WTC11 (cell line): ENCODE data around the gene PPFIBP2. TPM values are rescaled to one million over a fixed set of nuclear protein-coding genes. Genes with fewer than 3 reads are reported as not detected.

Experiments used
- ATAC-seq: fragments of 200-7000 bp; cut with Tn5 transposase; 2 replicates; pipeline ENCODE4 v1.10.0; 2021; ENCODE audit warnings: mild to moderate bottlenecking, moderate library complexity
- CTCF ChIA-PET: fragments of 300-600 bp; sonication (Branson Sonifier 250); formaldehyde crosslinking; loops from one replicate; lab custom pipeline; 2021; ENCODE audit warnings: antibody characterized with exemption; lab: Charles Lee
- POLR2A ChIA-PET: fragments of 350-600 bp; sonication (Branson Sonifier 250); formaldehyde crosslinking; loops from one replicate; lab custom pipeline; 2021; ENCODE audit warnings: antibody characterized with exemption; lab: Charles Lee
- DNase-seq: peaks from one replicate; pipeline ENCODE4 v3.0.0; 2021; ENCODE audit warnings: low spot score
- H3K27ac Mint-ChIP-seq: 2 replicates; pipeline ENCODE4 v1.8.0; 2021; ENCODE audit warnings: mixed read lengths
- H3K27me3 Mint-ChIP-seq: 2 replicates; pipeline ENCODE4 v1.8.0; 2021; ENCODE audit warnings: low read depth, mild to moderate bottlenecking, moderate library complexity, mixed read lengths
- H3K36me3 Mint-ChIP-seq: 2 replicates; pipeline ENCODE4 v1.8.0; 2021; ENCODE audit warnings: mixed read lengths
- H3K4me1 Mint-ChIP-seq: 2 replicates; pipeline ENCODE4 v1.8.0; 2022; ENCODE audit warnings: mixed read lengths
- H3K4me3 Mint-ChIP-seq: 2 replicates; pipeline ENCODE4 v1.8.0; 2021; ENCODE audit warnings: mild to moderate bottlenecking, moderate library complexity, mixed read lengths
- H3K9me3 Mint-ChIP-seq: 2 replicates; pipeline ENCODE4 v1.8.0; 2021; ENCODE audit warnings: mixed read lengths
- CREM ChIP-seq: sonication (generic); formaldehyde crosslinking; IDR thresholded peaks from 2 replicates; pipeline ENCODE4 v1.8.1; 2022; ENCODE audit warnings: mild to moderate bottlenecking, missing genetic modification reagents, moderate library complexity
- ESRRA ChIP-seq: sonication (generic); formaldehyde crosslinking; IDR thresholded peaks from 2 replicates; pipeline ENCODE4 v1.8.1; 2022; ENCODE audit warnings: mild to moderate bottlenecking, missing genetic modification reagents, borderline replicate concordance
- IRF2 ChIP-seq: sonication (generic); formaldehyde crosslinking; IDR thresholded peaks from 2 replicates; pipeline ENCODE4 v1.8.0; 2022; ENCODE audit warnings: low read depth, missing genetic modification reagents, borderline replicate concordance
- KAT7 ChIP-seq: sonication (generic); formaldehyde crosslinking; IDR thresholded peaks from 2 replicates; pipeline ENCODE4 v1.8.1; 2023; ENCODE audit warnings: missing genetic modification reagents, mild to moderate bottlenecking, borderline replicate concordance
- NFATC4 ChIP-seq: fragments of 250-450 bp; sonication (Bioruptor Pico); IDR thresholded peaks from 2 replicates; pipeline ENCODE4 v1.9.0; 2021; ENCODE audit warnings: mild to moderate bottlenecking
- NR1H2 ChIP-seq: sonication (generic); formaldehyde crosslinking; IDR thresholded peaks from 2 replicates; pipeline ENCODE4 v1.9.0; 2021; ENCODE audit warnings: mild to moderate bottlenecking, moderate library complexity, missing genetic modification reagents
- NR3C1 ChIP-seq: sonication (generic); formaldehyde crosslinking; conservative IDR thresholded peaks from 2 replicates; pipeline ENCODE4 v1.8.1; 2023; ENCODE audit warnings: low read depth, mild to moderate bottlenecking, missing genetic modification reagents
- OVOL2 ChIP-seq: fragments of 250-450 bp; sonication (Bioruptor Pico); IDR thresholded peaks from 2 replicates; pipeline ENCODE4 v1.9.0; 2021; ENCODE audit warnings: mild to moderate bottlenecking, borderline replicate concordance
- PRRX2 ChIP-seq: fragments of 250-450 bp; sonication (Bioruptor Pico); IDR thresholded peaks from 2 replicates; pipeline ENCODE4 v1.8.0; 2021; ENCODE audit warnings: mild to moderate bottlenecking
- ZBTB21 ChIP-seq: sonication (generic); formaldehyde crosslinking; IDR thresholded peaks from 2 replicates; pipeline ENCODE4 v1.8.1; 2023; ENCODE audit warnings: mild to moderate bottlenecking, missing genetic modification reagents, borderline replicate concordance
- ZNF121 ChIP-seq: sonication (generic); formaldehyde crosslinking; IDR thresholded peaks from 2 replicates; pipeline ENCODE4 v1.8.0; 2023; ENCODE audit warnings: missing genetic modification reagents
- ZNF232 ChIP-seq: sonication (generic); formaldehyde crosslinking; IDR thresholded peaks from 2 replicates; pipeline ENCODE4 v1.8.0; 2022; ENCODE audit warnings: mild to moderate bottlenecking, missing genetic modification reagents
- ZNF263 ChIP-seq: sonication (generic); formaldehyde crosslinking; IDR thresholded peaks from 2 replicates; pipeline ENCODE4 v1.8.1; 2022; ENCODE audit warnings: low read depth, mild to moderate bottlenecking, moderate library complexity, missing genetic modification reagents
- ZNF396 ChIP-seq: fragments of 250-450 bp; sonication (Bioruptor Pico); IDR thresholded peaks from 2 replicates; pipeline ENCODE4 v1.8.0; 2021; ENCODE audit warnings: mild to moderate bottlenecking, moderate library complexity, borderline replicate concordance
- ZSCAN18 ChIP-seq: fragments of 250-450 bp; sonication (Bioruptor Pico); IDR thresholded peaks from 2 replicates; pipeline ENCODE4 v2.1.2; 2022; ENCODE audit warnings: mild to moderate bottlenecking, moderate library complexity
- total RNA-seq: library from RNA; stranded (reverse); gene quantifications from 3 replicates; pipeline ENCODE4 v1.2.3, GENCODE V29; 2021
- TF ChIP-seq, protein P1 (sequence below): sonication (generic); formaldehyde crosslinking; IDR thresholded peaks from 2 replicates; pipeline ENCODE4 v1.8.0; 2023; ENCODE audit warnings: missing genetic modification reagents, mild to moderate bottlenecking, borderline replicate concordance
- TF ChIP-seq, protein P2 (sequence below): sonication (generic); formaldehyde crosslinking; IDR thresholded peaks from 2 replicates; pipeline ENCODE4 v1.8.0; 2022; ENCODE audit warnings: missing genetic modification reagents
- TF ChIP-seq, protein P3 (sequence below): sonication (generic); formaldehyde crosslinking; IDR thresholded peaks from 2 replicates; pipeline ENCODE4 v1.8.1; 2023; ENCODE audit warnings: mild to moderate bottlenecking, missing genetic modification reagents
- TF ChIP-seq, protein P4 (sequence below): sonication (generic); formaldehyde crosslinking; IDR thresholded peaks from 2 replicates; pipeline ENCODE4 v1.8.1; 2022; ENCODE audit warnings: low read depth, missing genetic modification reagents, borderline replicate concordance

PPFIBP2 gene
- total RNA-seq, 1 experiment from 2014 or later = 21.4 TPM

GRCh38 chr11:7604331-7604955, 90.6 kb downstream of the PPFIBP2 start (continued):
- TF ChIP-seq ESRRA = no peak
- no peak for TF ChIP-seq NR3C1 (CRISPR knock-in tag)

DNA sequence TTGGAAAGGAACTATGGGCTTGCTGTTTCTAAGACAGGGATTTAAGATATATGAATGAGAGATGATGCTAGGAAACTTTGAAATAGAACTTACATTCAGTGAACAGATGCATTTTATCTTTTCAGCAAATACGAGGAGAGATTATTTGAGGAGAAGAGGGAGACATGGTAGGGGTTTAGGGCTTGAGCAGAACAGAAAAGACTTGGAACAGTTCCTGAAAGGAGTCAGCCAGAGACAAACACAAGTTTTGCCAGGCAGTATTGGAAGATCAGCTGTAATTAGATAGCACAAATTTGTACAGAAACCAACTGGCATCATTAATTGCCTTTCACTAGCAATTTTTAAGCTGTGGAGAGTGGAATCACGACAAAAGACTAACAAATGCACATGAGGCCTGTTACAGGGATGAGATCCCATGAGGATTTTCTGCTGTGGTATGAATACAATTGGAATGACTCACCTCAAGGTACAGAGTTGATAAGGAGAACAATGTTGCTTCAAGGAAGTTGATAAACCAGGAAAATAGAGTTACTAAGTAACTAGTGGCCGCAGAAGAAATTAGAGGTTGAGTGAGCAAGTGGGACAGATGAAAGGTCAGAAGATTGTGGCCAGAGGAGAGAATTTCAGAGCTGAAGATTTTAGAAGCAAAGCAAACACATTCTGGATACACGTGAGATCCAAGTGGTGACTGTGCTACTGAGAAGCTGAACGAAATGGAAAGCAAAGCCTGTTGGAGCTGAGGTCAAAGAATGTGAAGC, 91.6 kb downstream of the PPFIBP2 start:
- Mint-ChIP-seq H3K4me3 (no peak overlapping the region), H3K27ac (no peak overlapping the region), H3K9me3 (no peaks in the 10 kb centered on the region), H3K36me3 (no peaks in the 10 kb centered on the region), H3K27me3 (no peaks in the 10 kb centered on the region), H3K4me1 (peaks cover under 1% of the 10 kb centered on the region; the same call in 1 of the 2 replicates)
- DNase-seq = no peak
- TF ChIP-seq PRRX2 = no peak
- no peak for TF ChIP-seq NFATC4
- TF ChIP-seq, protein P1, sequence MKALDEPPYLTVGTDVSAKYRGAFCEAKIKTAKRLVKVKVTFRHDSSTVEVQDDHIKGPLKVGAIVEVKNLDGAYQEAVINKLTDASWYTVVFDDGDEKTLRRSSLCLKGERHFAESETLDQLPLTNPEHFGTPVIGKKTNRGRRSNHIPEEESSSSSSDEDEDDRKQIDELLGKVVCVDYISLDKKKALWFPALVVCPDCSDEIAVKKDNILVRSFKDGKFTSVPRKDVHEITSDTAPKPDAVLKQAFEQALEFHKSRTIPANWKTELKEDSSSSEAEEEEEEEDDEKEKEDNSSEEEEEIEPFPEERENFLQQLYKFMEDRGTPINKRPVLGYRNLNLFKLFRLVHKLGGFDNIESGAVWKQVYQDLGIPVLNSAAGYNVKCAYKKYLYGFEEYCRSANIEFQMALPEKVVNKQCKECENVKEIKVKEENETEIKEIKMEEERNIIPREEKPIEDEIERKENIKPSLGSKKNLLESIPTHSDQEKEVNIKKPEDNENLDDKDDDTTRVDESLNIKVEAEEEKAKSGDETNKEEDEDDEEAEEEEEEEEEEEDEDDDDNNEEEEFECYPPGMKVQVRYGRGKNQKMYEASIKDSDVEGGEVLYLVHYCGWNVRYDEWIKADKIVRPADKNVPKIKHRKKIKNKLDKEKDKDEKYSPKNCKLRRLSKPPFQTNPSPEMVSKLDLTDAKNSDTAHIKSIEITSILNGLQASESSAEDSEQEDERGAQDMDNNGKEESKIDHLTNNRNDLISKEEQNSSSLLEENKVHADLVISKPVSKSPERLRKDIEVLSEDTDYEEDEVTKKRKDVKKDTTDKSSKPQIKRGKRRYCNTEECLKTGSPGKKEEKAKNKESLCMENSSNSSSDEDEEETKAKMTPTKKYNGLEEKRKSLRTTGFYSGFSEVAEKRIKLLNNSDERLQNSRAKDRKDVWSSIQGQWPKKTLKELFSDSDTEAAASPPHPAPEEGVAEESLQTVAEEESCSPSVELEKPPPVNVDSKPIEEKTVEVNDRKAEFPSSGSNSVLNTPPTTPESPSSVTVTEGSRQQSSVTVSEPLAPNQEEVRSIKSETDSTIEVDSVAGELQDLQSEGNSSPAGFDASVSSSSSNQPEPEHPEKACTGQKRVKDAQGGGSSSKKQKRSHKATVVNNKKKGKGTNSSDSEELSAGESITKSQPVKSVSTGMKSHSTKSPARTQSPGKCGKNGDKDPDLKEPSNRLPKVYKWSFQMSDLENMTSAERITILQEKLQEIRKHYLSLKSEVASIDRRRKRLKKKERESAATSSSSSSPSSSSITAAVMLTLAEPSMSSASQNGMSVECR (CRISPR knock-in tag) = no peak
- TF ChIP-seq ZSCAN18 = no peak
- no peak for TF ChIP-seq ZNF263 (CRISPR knock-in tag)
- TF ChIP-seq CREM (CRISPR knock-in tag) = no peak
- TF ChIP-seq KAT7 = no peak
- no peak for TF ChIP-seq IRF2 (CRISPR knock-in tag)
- TF ChIP-seq, protein P2, sequence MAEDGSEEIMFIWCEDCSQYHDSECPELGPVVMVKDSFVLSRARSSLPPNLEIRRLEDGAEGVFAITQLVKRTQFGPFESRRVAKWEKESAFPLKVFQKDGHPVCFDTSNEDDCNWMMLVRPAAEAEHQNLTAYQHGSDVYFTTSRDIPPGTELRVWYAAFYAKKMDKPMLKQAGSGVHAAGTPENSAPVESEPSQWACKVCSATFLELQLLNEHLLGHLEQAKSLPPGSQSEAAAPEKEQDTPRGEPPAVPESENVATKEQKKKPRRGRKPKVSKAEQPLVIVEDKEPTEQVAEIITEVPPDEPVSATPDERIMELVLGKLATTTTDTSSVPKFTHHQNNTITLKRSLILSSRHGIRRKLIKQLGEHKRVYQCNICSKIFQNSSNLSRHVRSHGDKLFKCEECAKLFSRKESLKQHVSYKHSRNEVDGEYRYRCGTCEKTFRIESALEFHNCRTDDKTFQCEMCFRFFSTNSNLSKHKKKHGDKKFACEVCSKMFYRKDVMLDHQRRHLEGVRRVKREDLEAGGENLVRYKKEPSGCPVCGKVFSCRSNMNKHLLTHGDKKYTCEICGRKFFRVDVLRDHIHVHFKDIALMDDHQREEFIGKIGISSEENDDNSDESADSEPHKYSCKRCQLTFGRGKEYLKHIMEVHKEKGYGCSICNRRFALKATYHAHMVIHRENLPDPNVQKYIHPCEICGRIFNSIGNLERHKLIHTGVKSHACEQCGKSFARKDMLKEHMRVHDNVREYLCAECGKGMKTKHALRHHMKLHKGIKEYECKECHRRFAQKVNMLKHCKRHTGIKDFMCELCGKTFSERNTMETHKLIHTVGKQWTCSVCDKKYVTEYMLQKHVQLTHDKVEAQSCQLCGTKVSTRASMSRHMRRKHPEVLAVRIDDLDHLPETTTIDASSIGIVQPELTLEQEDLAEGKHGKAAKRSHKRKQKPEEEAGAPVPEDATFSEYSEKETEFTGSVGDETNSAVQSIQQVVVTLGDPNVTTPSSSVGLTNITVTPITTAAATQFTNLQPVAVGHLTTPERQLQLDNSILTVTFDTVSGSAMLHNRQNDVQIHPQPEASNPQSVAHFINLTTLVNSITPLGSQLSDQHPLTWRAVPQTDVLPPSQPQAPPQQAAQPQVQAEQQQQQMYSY (CRISPR knock-in tag) = no peak
- TF ChIP-seq ZBTB21 (CRISPR knock-in tag) = no peak
- no peak for TF ChIP-seq ZNF396 (CRISPR knock-in tag)
- TF ChIP-seq ZNF232 (CRISPR knock-in tag) = no peak
- TF ChIP-seq NR1H2 (CRISPR knock-in tag) = no peak
- TF ChIP-seq, protein P3, sequence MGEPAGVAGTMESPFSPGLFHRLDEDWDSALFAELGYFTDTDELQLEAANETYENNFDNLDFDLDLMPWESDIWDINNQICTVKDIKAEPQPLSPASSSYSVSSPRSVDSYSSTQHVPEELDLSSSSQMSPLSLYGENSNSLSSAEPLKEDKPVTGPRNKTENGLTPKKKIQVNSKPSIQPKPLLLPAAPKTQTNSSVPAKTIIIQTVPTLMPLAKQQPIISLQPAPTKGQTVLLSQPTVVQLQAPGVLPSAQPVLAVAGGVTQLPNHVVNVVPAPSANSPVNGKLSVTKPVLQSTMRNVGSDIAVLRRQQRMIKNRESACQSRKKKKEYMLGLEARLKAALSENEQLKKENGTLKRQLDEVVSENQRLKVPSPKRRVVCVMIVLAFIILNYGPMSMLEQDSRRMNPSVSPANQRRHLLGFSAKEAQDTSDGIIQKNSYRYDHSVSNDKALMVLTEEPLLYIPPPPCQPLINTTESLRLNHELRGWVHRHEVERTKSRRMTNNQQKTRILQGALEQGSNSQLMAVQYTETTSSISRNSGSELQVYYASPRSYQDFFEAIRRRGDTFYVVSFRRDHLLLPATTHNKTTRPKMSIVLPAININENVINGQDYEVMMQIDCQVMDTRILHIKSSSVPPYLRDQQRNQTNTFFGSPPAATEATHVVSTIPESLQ = no peak
- TF ChIP-seq, protein P4, sequence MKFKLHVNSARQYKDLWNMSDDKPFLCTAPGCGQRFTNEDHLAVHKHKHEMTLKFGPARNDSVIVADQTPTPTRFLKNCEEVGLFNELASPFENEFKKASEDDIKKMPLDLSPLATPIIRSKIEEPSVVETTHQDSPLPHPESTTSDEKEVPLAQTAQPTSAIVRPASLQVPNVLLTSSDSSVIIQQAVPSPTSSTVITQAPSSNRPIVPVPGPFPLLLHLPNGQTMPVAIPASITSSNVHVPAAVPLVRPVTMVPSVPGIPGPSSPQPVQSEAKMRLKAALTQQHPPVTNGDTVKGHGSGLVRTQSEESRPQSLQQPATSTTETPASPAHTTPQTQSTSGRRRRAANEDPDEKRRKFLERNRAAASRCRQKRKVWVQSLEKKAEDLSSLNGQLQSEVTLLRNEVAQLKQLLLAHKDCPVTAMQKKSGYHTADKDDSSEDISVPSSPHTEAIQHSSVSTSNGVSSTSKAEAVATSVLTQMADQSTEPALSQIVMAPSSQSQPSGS = no peak
- TF ChIP-seq ZNF121 = no peak
- TF ChIP-seq OVOL2 (CRISPR knock-in tag) = no peak
- no peak for ATAC-seq
- POLR2A ChIA-PET = no interaction called here
- CTCF ChIA-PET = interaction anchor here (1.0 to 1.5 kb wide), 2 partner anchors 34 to 60 kb away, joined by 3 to 7 read pairs; no protein-coding TSS in a partner anchor
